Stimulated activated CD8-positive, alpha-beta memory T cell treated with anti-CD3 and anti-CD28 coated beads, Interleukin-12 subunit alpha, Interleukin-12 subunit beta, amount 100 ng/mL, for 24 hours (primary cell): Measurements from ENCODE around the gene BANF2.
"Not testable (repeated sequence)": the region's sequence is repeated elsewhere in the genome, so short reads cannot be mapped to it uniquely, and the experiment has no call there.

Experiments used
- DNase-seq: peaks from one replicate; pipeline ENCODE4 v3.0.0-alpha.2; 2020; ENCODE audit errors: extremely low read depth

BANF2 gene

GRCh38 chr20:17682889-17683198 lies 16.9 kb upstream of the BANF2 start:
- no peak for DNase-seq

GRCh38 chr20:17683218-17684076 lies 16.3 kb upstream of the BANF2 start:
- DNase-seq = no peak

- no peak for DNase-seq
These were observed 15.5 kb upstream of the BANF2 start for GRCh38 chr20:17684077-17684888.

- no peak for DNase-seq
These were observed 14.6 kb upstream of the BANF2 start for GRCh38 chr20:17685168-17685567.

DNA sequence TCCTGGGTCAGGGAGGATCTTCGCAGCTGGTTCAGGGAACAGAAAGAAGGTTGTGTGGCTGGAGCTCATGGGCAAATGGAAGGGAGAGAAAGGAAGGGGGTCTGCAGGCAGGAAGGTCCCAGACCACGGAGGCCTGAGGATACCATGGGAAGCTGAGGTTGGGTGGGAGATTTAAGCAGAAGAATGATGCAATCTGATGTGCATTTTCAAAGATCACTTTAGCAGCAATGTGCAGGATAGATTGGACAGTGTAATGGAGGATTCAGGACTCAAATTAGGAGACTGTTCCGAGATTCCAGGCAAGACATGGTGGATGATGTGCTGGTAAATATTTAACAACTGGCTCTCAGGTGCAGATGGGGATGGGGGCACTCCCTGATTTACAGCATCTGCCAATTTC lies 12.0 kb upstream of the BANF2 start:
- no peak for DNase-seq

DNA sequence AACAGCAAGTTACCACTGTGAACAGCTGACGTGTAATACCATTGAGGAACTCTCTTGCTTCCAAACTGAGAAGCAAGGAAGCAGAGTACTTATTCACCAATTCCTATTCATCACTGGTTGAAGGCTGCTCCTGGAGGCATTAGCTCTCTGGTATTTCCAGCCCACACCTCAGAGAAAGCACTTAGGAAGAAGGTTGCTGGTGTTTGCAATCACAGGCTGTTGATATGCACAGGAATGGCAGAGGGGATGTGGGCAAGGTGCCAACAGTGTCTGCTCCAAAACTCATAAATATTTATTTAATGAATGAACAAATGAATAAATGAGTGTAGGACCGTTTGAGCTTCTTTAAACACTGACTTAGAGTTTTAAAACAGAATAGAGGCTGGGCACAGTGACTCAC lies 10.8 kb upstream of the BANF2 start:
- DNase-seq = no peak

- no peak for DNase-seq
These were observed 9.6 kb upstream of the BANF2 start for GRCh38 chr20:17690144-17690543.

- DNase-seq = no peak
These were observed 8.0 kb upstream of the BANF2 start for GRCh38 chr20:17691758-17692157.

GRCh38 chr20:17693444-17694001 lies 6.2 kb upstream of the BANF2 start:
- DNase-seq = no peak

DNA sequence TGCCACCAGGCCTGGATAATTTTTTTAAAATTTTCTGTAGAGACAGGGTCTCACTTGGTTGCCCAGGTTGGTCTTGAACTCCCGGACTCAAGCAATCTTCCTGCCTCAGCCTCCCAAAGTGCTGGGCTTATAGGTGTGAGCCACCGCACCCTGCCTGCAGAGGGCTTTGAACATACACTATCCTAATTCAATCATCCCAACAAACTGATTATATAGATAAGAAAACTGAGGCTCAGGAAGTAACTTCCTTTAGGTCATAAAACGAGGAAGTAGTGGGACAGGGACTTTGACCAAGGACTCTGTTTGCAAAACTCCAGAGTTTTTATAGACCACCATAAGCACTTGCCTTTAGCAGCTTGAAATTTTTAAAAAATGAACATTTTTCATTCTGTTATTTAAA lies 5.0 kb upstream of the BANF2 start:
- DNase-seq = no peak

- no peak for DNase-seq
These were observed 3.5 kb upstream of the BANF2 start for GRCh38 chr20:17696287-17696686.

DNA sequence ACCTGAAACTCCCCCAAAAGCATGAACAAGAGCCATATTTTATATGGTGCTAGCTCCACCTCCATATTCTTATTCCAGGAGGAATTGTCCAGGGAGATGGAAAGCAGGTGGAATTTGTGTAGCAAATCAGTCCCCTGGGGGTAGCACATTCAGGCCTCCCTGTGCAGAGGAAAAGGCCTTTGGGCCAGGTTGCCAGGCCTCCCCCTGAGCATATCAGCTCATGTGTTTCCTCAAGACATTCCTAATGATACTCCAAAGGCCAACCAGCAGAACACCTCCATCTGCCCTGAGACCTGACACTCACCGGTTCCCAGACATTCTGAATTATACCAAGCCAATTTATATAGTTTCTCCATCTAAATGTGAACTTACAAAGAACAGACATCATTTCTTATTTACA lies 2.6 kb upstream of the BANF2 start:
- DNase-seq = no peak

DNA sequence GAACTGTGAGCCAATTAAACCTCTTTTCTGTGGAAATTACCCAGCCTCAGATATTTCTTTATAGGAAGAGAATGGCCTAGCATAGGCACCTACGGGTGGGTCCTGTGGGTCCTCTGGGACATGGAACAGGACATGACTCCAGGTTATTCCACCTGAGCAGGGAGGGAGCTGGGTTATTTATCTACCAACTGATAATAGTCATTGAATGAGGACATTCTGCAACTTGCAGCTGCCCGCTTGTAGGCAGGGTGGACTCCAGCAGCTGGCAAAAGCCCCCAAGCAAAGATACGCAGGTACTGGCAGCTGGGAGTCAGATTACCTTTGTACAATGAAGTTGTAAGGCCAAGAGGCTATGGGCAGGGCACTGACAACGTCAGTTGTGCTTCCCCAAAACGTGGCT lies 1.4 kb upstream of the BANF2 start:
- no peak for DNase-seq

DNA sequence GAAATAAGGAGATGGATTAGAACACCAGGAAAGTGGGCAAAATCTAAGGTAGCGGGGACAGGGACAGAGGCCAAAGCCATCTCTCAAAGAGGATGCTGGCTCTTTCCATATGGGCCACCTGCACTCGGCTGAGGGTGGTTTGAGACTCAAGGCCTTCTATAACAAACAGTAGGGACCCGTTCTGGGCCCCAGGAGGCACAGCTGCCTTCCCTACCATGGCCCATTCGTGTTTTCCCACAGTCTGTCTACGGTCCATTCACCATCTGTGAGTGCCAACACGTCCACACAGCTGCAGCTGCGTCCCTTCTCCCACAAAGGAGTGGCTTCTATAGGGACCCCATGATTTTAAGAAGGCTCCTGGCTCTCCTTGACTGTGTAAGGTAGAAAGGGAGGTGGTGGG lies 871 bp downstream of the BANF2 start:
- no peak for DNase-seq

DNA sequence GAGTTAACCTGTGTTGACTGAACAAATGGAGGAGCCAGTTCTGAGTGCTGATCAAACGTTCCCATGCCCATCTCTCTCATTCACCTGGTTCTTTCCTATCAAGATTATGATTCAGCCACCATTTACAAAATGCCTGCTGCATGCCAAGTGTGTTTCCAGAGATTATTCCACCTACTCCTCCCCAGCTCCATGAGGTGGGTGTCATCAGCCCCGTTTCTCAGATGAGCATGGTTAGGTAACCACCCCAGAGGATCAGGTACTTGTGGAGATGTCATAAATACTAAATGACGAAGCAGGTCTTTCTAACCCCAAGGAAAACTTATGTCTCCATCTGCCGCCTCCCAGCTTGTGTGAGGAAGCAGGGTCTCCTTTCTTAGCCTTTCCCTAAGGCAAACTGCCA lies 2.1 kb downstream of the BANF2 start:
- no peak for DNase-seq

GRCh38 chr20:17704589-17705317 lies 5.0 kb downstream of the BANF2 start:
- DNase-seq = no peak

DNA sequence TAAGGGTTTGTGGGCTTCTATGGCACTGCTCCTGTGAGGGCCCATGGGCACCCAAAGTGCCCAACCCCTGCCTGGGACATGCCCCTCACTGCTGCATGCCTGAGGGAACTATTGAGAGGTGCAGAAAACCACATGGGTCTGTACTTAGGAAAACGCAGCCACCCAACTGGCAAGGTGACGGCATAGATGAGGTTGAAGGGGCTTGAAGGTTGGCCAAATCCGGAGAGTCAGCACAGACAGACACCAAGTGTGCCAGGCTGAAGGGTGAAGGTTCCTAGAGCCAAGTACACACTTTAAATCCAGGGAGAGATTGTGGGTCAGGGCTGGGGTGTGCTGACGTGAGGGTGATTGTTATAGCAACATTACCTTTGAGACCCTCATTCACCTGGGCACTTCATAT lies 6.2 kb downstream of the BANF2 start:
- DNase-seq = no peak

GRCh38 chr20:17706632-17707031 lies 6.9 kb downstream of the BANF2 start:
- no peak for DNase-seq

DNA sequence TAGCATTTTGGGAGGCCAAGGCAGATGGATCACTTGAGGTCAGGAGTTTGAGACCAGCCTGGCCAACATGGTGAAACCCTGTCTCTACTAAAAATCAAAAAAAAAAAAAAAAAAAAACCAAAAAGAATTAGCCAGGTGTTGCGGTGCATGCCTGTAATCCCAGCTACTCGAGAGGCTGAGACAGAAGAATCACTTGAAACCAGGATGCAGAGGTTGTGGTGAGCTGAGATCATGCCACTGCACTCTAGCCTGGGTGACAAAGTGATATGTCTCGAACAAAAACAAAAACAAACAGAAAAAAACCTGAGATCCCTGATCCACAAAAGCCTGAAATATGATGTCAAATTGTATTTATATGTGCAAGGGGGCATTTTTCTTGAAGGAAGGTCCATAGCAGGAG lies 8.2 kb downstream of the BANF2 start:
- DNase-seq = not testable (repeated sequence)

DNA sequence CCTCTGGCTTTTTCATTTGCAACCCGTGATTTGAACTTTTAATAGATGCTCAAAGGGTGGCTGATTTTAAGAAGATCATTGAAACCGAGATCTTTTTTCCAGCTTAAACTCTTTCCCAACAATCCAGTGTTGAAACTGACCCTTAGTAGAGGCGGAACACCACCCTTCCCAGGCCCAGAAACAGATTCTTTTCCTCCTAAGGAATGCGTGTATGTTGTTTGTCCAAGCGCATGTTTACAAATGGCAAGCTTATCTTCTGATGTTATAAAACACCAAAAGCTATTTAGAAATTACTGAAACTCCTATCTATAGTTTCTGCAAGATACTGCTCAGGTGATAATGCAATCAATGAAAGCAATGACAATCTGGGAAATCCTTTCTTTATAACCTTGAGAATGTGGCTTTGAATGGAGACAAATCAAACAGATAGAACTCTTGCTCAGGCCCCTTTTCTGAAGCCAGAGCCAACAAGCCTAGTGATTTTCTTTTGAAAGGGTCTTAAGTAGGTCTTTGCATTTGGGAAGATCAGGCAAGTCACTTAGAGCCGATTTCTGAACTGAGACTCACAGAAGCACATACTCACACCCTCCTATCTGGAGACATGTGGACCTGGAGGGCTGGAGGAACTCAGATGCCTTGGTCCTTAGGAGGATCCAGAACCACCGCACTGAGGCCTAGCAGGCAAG lies 9.1 kb downstream of the BANF2 start:
- no peak for DNase-seq

- DNase-seq = no peak
These were observed 9.9 kb downstream of the BANF2 start for GRCh38 chr20:17709361-17710293.
